NCI-H2196 (cell line): Measurements from ENCODE around the gene ZNF581.

ENCODE experiments used
- DNase-seq: peaks from one replicate; lab custom pipeline; 2025; ENCODE audit not compliant: unreplicated experiment; lab: John Stamatoyannopoulos, UW

ZNF581 gene

GRCh38 chr19:55611300-55611982, 32.0 kb upstream of the ZNF581 start:
- no peak for DNase-seq

DNA sequence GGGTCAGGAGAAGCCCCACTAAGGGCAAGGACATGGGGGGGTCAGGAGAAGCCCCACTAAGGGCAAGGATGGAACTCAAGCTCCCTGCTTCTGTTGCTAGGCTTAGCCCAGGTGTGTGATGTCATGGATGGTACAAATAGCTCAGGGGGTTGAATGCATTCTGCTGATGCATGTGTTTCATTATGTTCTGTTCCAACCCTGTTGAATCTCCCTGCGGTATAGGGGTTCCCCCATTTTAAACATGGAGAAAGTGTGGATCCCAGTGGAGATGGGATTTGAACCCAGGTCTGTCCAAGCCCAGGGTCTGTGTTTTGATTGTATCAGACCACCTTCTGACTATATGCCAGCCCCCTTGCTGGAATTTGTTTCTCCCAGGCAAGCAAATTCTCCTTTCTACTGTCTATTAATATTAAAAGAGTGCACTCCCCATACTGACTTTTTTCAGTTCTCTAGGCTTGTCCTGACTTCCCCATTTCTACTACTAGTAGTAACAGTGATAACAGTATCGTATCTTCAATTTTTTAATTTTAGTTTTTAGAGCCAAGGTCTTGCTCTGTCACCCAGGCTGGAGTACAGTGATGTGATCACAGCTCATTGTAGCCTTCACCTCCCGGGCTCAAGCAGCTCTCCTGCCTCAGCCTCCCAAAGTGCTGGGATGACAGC, 31.3 kb upstream of the ZNF581 start:
- DNase-seq: no peak

DNA sequence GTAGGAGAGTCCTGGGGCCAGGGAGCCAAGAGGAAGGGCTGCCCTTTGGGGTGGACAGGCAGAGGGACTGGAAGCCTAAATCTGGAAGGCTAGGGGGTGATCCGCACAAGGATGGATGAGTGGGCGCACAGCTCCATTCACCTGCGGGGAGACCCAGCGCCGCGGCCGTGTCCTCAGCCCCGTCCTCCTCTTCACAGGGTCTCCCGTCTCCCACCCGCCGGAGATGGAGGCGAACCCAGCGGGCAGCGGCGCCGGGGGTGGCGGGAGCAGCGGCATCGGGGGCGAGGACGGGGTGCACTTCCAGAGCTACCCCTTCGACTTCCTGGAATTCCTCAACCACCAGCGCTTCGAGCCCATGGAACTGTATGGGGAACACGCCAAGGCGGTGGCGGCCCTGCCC, 30.1 kb upstream of the ZNF581 start:
- no peak for DNase-seq

DNA sequence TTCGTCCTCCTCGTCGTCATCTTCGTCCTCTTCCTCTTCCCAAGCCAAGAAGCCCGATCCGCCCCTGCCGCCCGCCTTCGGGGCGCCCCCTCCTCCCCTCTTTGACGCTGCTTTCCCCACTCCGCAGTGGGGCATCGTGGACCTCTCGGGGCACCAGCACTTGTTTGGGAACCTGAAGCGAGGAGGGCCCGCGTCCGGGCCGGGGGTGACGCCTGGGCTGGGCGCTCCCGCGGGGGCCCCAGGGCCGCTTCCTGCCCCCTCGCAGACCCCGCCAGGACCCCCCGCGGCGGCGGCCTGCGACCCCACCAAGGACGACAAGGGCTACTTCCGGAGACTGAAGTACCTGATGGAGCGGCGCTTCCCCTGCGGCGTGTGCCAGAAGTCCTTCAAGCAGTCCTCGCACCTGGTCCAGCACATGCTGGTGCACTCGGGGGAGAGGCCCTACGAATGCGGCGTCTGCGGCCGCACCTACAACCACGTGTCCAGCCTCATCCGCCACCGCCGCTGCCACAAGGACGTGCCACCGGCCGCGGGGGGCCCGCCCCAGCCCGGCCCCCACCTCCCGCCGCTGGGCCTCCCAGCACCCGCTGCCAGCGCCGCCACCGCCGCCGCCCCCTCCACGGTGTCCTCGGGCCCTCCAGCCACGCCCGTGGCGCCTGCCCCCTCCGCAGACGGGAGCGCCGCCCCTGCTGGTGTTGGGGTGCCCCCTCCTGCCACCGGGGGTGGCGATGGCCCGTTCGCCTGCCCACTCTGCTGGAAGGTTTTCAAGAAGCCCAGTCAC, 29.3 kb upstream of the ZNF581 start:
- no peak for DNase-seq

- DNase-seq: no peak
Observed at GRCh38 chr19:55614711-55615542, 28.5 kb upstream of the ZNF581 start.

- DNase-seq: no peak
Observed at GRCh38 chr19:55615543-55616394, 27.7 kb upstream of the ZNF581 start.

DNA sequence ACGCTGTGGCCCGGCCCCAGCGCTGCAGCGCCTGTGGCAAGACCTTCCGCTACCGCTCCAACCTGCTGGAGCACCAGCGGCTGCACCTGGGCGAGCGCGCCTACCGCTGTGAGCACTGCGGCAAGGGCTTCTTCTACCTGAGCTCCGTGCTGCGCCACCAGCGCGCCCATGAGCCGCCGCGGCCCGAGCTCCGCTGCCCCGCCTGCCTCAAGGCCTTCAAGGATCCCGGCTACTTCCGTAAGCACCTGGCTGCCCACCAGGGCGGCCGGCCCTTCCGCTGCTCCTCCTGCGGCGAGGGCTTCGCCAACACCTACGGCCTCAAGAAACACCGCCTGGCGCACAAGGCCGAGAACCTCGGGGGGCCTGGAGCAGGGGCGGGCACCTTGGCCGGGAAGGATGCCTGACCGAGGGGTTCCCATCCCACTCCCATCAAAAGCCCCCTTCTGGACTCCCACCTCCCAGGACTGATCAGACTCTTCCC, 27.0 kb upstream of the ZNF581 start:
- no peak for DNase-seq

DNA sequence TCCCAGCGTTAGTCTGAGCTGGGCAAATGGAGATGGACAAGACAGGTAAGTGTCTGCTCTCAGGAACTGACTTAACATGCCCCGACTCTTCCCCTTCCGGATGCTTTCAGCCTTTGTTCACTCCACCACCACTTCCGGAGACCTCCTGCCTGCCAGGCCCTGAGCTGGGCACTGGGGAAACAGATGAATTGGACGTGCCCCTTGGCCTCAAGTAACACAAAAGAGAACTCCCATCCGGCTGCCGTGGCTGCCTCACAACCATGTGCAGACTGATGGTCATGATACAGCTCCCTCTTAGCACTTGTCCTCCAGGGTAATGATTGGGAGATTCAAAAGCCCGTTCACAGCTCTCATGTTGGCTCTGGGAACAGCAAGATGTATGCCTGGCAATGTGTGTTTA, 26.0 kb upstream of the ZNF581 start:
- no peak for DNase-seq

- no peak for DNase-seq
Observed at GRCh38 chr19:55618426-55618825, 25.0 kb upstream of the ZNF581 start.

DNA sequence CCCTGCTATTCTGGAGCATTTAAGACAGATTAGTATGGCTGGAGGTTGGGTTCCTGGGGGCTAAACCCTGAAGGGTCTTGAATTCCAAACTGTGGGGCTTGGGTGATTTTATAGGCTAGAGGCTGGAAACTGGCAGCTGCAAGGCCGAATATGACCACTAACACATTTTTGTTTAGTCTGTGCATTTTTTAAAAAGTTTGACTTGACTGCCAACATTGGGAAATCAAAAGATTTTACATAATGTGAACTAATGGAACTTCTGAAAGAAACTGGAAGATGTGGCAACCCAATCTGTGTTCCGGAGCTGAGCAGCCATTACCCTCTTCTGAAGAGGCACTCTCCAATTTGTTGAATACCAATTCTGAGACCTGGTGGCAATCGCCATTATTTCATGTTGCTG, 24.2 kb upstream of the ZNF581 start:
- no peak for DNase-seq

GRCh38 chr19:55620410-55621204, 22.8 kb upstream of the ZNF581 start:
- no peak for DNase-seq

GRCh38 chr19:55621205-55621672, 22.2 kb upstream of the ZNF581 start:
- DNase-seq: no peak

GRCh38 chr19:55621673-55622231, 21.7 kb upstream of the ZNF581 start:
- DNase-seq: no peak

DNA sequence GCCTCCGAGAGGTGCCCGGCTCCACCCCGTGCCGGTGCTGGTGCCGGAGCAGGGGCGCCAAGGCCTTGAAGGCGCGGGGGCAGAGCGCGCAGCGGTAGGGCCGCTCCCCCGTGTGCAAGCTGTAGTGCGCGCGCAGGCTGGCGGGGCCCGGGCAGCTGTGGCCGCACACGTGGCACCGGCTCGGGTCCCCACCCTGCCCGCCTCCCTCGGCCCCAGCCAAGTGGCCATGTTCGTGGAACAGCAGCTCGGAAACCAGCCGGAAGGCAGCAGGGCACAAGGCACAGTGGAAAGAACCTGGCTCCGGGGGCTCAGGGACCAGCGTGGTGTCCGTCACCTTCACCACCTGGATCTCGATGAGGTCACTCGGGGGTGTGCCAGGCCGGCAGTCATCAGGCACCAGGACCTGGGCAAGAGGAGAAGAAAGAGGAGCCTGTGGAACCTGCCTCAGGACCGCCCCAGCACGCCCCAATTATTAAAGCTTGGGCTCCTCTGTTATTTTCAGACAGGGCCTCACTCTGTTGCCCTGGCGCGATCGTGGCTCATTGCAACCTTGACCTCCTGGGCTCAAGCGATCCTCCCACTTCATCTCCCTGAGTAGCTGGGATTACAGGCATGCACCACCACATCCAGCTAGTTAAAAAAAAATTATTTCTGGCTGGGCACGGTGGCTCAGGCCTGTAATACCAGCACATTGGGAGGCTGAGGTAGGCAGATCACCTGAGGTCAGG, 21.0 kb upstream of the ZNF581 start:
- no peak for DNase-seq

DNA sequence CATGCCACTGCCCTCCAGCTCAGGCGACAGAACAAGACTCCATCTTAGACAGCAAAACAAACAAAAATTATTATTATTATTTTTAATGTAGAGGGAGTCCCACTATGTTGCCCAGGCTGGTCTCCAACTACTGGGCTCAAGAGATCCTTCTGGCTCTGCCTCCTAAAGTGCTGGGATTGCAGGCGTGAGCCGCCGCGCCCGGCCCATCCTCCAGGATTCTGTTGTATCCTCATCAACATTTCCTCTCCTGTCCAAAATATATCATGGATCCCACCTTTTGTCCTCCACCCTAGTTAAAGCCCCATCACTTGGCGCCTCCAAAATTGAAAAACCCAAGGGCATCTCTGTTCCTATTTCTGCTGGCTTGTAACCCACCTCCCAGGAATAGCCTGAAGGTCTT, 20.3 kb upstream of the ZNF581 start:
- DNase-seq: no peak

DNA sequence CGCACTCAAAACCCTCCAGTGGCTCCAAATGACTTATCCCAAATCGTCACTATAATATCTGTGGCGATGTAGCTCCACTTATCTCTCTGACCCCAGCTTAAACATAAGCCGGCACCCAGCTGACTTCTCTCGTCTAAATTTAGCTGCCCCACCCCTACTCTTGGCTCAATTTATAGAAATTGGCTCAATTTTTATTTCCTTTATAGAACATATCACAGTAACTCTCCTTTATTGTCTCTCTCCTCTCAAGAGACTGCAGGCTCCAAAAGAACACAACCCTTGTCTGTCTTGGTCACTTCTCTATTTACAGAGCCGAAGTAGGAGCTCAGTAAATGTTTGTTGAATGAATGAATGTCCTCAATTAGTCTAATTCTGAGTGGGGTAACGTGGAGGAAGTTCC, 19.9 kb upstream of the ZNF581 start:
- no peak for DNase-seq

GRCh38 chr19:55624109-55625003, 19.1 kb upstream of the ZNF581 start, which contains the start of gene ZNF784:
Gene ZNF784 (minus strand): TSS chr19:55624566. CDS start chr19:55624561, 5 bp downstream.
- DNase-seq: peak; percentile 93
